ENCODE data around the gene ASPG. TPM values are rescaled to one million over a fixed set of nuclear protein-coding genes. Genes with fewer than 3 reads are reported as not detected.

ASPG gene
- total and polyA plus RNA-seq, 2 of the 13 experiments (the other 11 are each of a cell fraction or from before 2014, with no cell fraction given), result not detected

DNA sequence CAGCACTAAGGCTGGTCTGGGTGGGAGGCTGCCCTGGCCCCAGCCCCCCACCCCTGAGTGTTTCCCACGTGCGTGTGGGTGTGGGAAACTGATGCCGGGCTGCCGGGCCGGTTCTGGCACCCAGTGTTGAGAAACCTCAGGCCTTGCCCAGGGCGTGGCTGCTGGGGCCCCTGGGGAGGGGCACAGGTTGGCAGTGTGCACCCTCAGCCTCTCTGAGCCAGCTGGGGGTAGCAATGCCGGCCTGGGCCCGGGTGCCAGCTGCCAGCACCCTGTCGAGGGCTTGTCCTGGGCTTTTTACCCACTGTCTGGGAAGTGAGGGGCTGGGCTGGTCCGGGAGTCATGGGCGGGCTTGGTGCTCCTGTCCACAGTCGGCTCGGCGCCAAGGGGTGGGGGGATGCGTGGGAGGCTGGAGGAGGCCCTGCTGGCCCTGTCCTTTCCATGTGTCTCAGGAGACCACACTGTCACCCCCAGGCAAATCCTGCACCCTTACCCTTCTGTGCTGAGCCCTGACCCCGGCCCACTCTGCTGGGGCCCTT is 15.7 kb downstream of the ASPG start:
- H3K9ac ChIP-seq (ENCODE audit: insufficient read depth, low read depth, low read length), result no peak overlapping the region
- in situ Hi-C loops (cut with HindIII; ENCODE audit: extremely low pct_ligation_motif_present, low pct_unique_long_range_greater_than_20kb) (no loop called here), intact Hi-C loops (cut with micrococcal nuclease; ENCODE audit: unreplicated experiment) (no loop called here)
- H3K4me2 ChIP-seq (ENCODE audit: low read depth, low read length), result no peak overlapping the region
- no peaks in the 10 kb centered on the region for H3K36me3 ChIP-seq (replicated peaks in 1 of 2; ENCODE audit: control insufficient read depth in 1 of 2, insufficient read depth in 2 of 2, low read length in 2 of 2)
- CTCF ChIA-PET (ENCODE audit: low intra/inter-chr PET ratio, low total read pairs), result no interaction called here
- FAIRE-seq, result no peak
- POLR2A ChIA-PET, result no interaction called here
- no peak overlapping the region for H3K4me3 ChIP-seq (replicated peaks in 1 of 3; ENCODE audit: insufficient read depth in 1 of 3, low read depth in 2 of 3, low read length in 3 of 3)
- WGBS (ENCODE audit: low lambda C conversion rate), result 0% methylated on average over 7 of the region's 16 CpGs
- H3K27me3 ChIP-seq (ENCODE audit: control insufficient read depth in 1 of 2, insufficient read depth in 2 of 2, low read length in 2 of 2), result peaks cover 10 to 48% of the 10 kb centered on the region in 2 experiments
- no peaks in the 10 kb centered on the region for H3K4me1 ChIP-seq (ENCODE audit: insufficient read depth, low read length)
- BruUV-seq (replicated peaks), result no TSS peak
- no peaks in the 10 kb centered on the region for H3K79me2 ChIP-seq (ENCODE audit: insufficient read depth, low read length)
- no peak overlapping the region for H2AFZ ChIP-seq (ENCODE audit: low read length)
- TF ChIP-seq ZNF235 (CRISPR knock-in tag; IDR thresholded peaks at IDR 0.05; ENCODE audit: borderline replicate concordance) (no peak), ZNF792 (CRISPR knock-in tag; IDR thresholded peaks at IDR 0.05) (no peak), HNRNPL (IDR thresholded peaks at IDR 0.05; ENCODE audit: low read depth, low read length) (no peak), ZFP36L1 (CRISPR knock-in tag; IDR thresholded peaks at IDR 0.05) (no peak), MXD4 (CRISPR knock-in tag; IDR thresholded peaks at IDR 0.05) (no peak), NPAS2 (CRISPR knock-in tag; IDR thresholded peaks at IDR 0.05; ENCODE audit: borderline replicate concordance) (no peak), SRSF9 (IDR thresholded peaks at IDR 0.05; ENCODE audit: borderline replicate concordance, insufficient read depth, low read depth, low read length, poor library complexity, severe bottlenecking) (no peak)
- TF ChIP-seq, protein P1, sequence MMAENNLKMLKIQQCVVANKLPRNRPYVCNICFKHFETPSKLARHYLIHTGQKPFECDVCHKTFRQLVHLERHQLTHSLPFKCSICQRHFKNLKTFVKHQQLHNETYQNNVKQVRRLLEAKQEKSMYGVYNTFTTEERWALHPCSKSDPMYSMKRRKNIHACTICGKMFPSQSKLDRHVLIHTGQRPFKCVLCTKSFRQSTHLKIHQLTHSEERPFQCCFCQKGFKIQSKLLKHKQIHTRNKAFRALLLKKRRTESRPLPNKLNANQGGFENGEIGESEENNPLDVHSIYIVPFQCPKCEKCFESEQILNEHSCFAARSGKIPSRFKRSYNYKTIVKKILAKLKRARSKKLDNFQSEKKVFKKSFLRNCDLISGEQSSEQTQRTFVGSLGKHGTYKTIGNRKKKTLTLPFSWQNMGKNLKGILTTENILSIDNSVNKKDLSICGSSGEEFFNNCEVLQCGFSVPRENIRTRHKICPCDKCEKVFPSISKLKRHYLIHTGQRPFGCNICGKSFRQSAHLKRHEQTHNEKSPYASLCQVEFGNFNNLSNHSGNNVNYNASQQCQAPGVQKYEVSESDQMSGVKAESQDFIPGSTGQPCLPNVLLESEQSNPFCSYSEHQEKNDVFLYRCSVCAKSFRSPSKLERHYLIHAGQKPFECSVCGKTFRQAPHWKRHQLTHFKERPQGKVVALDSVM (CRISPR knock-in tag; IDR thresholded peaks at IDR 0.05), result no peak
- DNase-seq (ENCODE audit: low spot score), result no peak
- no peaks in the 10 kb centered on the region for H3K9me3 ChIP-seq (ENCODE audit: low read length)
- no peak for ATAC-seq
- no peaks in the 10 kb centered on the region for H4K20me1 ChIP-seq (ENCODE audit: insufficient read depth, low read length)
- no peak overlapping the region for H3K27ac ChIP-seq (ENCODE audit: extremely low read length, insufficient read depth, low read length)

Measured in HepG2 (cell line).